H1 (cell line): ENCODE data around the gene ADAM19. TPM values are rescaled to one million over a fixed set of nuclear protein-coding genes. Genes with fewer than 3 reads are reported as not detected.

Experiments used
- CTCF ChIA-PET: fragments of 300-600 bp; sonication (Branson Sonifier 250); formaldehyde crosslinking; loops from one replicate; lab custom pipeline; 2021; ENCODE audit not compliant: partially characterized antibody; lab: Charles Lee
- POLR2A ChIA-PET: fragments of 300-600 bp; sonication (Branson Sonifier 250); formaldehyde crosslinking; loops from one replicate; lab custom pipeline; 2021; ENCODE audit warnings: inconsistent platforms; ENCODE audit not compliant: partially characterized antibody; lab: Charles Lee
- DNase-seq, 2 experiments: peaks; one replicate each; pipeline versions ENCODE4 v3.0.0 to v3.0.0-alpha.2; 2010 to 2022; ENCODE audit warnings: low spot score in 2 of 2, low read depth in 1 of 2, mixed read lengths in 1 of 2
- FAIRE-seq: peaks from 2 replicates; lab custom pipeline; 2011; peaks lifted over from hg19 to GRCh38; lab: Jason Lieb, UNC
- H2AFZ ChIP-seq: 2 replicates; pipeline ENCODE4 v1.8.1; 2012; ENCODE audit warnings: low read length, inconsistent platforms
- H2AK5ac ChIP-seq: 2 replicates; pipeline ENCODE4 v1.6.1; 2013; ENCODE audit warnings: low read depth, low read length
- H2BK120ac ChIP-seq: replicated peaks from 2 replicates; pipeline ENCODE3; 2013; ENCODE audit warnings: low read depth, low read length, inconsistent platforms
- H2BK12ac ChIP-seq: 2 replicates; pipeline ENCODE4 v1.6.1; 2013; ENCODE audit warnings: low read depth, low read length
- H2BK15ac ChIP-seq: 2 replicates; pipeline ENCODE4 v1.6.1; 2013; ENCODE audit warnings: low read length
- H2BK20ac ChIP-seq: 2 replicates; pipeline ENCODE4 v1.6.1; 2013; ENCODE audit warnings: low read length
- H2BK5ac ChIP-seq: 2 replicates; pipeline ENCODE4 v1.6.1; 2013; ENCODE audit warnings: low read depth, low read length
- H3K14ac ChIP-seq: 2 replicates; pipeline ENCODE4 v1.6.1; 2013; ENCODE audit warnings: inconsistent platforms; ENCODE audit not compliant: insufficient read length
- H3K18ac ChIP-seq: 2 replicates; pipeline ENCODE4 v1.6.1; 2013; ENCODE audit warnings: low read length; ENCODE audit errors: extremely low read depth
- H3K23ac ChIP-seq: 2 replicates; pipeline ENCODE4 v1.6.1; 2013; ENCODE audit warnings: inconsistent platforms; ENCODE audit not compliant: insufficient read length
- H3K23me2 ChIP-seq: 2 replicates; pipeline ENCODE4 v1.6.1; 2013; ENCODE audit warnings: low read depth, low read length
- H3K27ac ChIP-seq: 2 replicates; pipeline ENCODE4 v1.6.1; 2011; ENCODE audit warnings: low read depth, low read length, inconsistent platforms
- H3K27me3 ChIP-seq, 4 experiments: replicated peaks in 1 of 4; 1 replicate in 1 of 4; 2 replicates in 3 of 4; pipeline versions ENCODE4 v1.6.1 to v1.8.1; 2011 to 2013; ENCODE audit warnings: low read length in 3 of 4, mild to moderate bottlenecking in 3 of 4, inconsistent platforms in 2 of 4, mixed read lengths in 2 of 4, moderate library complexity in 1 of 4; ENCODE audit not compliant: control insufficient read depth in 3 of 4, insufficient read depth in 3 of 4; ENCODE audit errors: extremely low read depth in 1 of 4
- H3K36me3 ChIP-seq, 4 experiments: 2 replicates each; pipeline versions ENCODE4 v1.6.1 to v1.8.1; 2011 to 2013; ENCODE audit warnings: mild to moderate bottlenecking in 4 of 4, low read length in 3 of 4, moderate library complexity in 2 of 4, control low read depth in 1 of 4, inconsistent platforms in 1 of 4; ENCODE audit not compliant: insufficient read depth in 4 of 4, control insufficient read depth in 2 of 4
- H3K4ac ChIP-seq: replicated peaks from 2 replicates; pipeline ENCODE3; 2013; ENCODE audit warnings: low read length, low read depth, mixed read lengths, inconsistent platforms; ENCODE audit not compliant: insufficient read length
- H3K4me1 ChIP-seq, 4 experiments: replicated peaks in 1 of 4; 1 replicate in 1 of 4; 2 replicates in 3 of 4; pipeline versions ENCODE4 v1.6.1 to v1.8.1; 2011 to 2013; ENCODE audit warnings: low read length in 3 of 4, inconsistent platforms in 2 of 4, mixed read lengths in 1 of 4; ENCODE audit not compliant: insufficient read depth in 4 of 4, control insufficient read depth in 3 of 4
- H3K4me2 ChIP-seq, 2 experiments: 2 replicates each; pipeline versions ENCODE4 v1.6.1 to v1.8.1; 2011 to 2013; ENCODE audit warnings: low read depth in 2 of 2, low read length in 2 of 2, control low read depth in 1 of 2, inconsistent platforms in 1 of 2, mild to moderate bottlenecking in 1 of 2; ENCODE audit not compliant: insufficient read depth in 1 of 2
- H3K4me3 ChIP-seq, 4 experiments: fragments of 200-600, 300-600 bp in 1 of 4; sonication (generic), shearing (Covaris generic), sonication (Bioruptor Twin) in 1 of 4; 2 replicates each; pipeline versions ENCODE4 v1.5.1 to v1.8.1; 2011 to 2016; ENCODE audit warnings: low read length in 4 of 4, low read depth in 3 of 4, control low read depth in 2 of 4, inconsistent platforms in 2 of 4, mild to moderate bottlenecking in 2 of 4, mixed read lengths in 1 of 4, moderate library complexity in 1 of 4; ENCODE audit not compliant: insufficient read depth in 2 of 4; ENCODE audit errors: extremely low read depth in 1 of 4
- H3K56ac ChIP-seq: replicated peaks from 2 replicates; pipeline ENCODE3; 2013; ENCODE audit warnings: low read depth, mild to moderate bottlenecking, mixed read lengths, low read length, inconsistent platforms; ENCODE audit not compliant: insufficient read length
- H3K79me1 ChIP-seq: 2 replicates; pipeline ENCODE4 v1.6.1; 2013; ENCODE audit warnings: low read depth, low read length, control low read depth
- H3K79me2 ChIP-seq, 2 experiments: 2 replicates each; pipeline versions ENCODE4 v1.6.1 to v1.8.1; 2012 to 2013; ENCODE audit warnings: low read length in 2 of 2, mild to moderate bottlenecking in 2 of 2, inconsistent platforms in 1 of 2; ENCODE audit not compliant: insufficient read depth in 2 of 2, control insufficient read depth in 1 of 2
- H3K9ac ChIP-seq, 4 experiments: replicated peaks in 1 of 4; 1 replicate in 1 of 4; 2 replicates in 3 of 4; pipeline versions ENCODE4 v1.6.1 to v1.8.1; 2011 to 2013; ENCODE audit warnings: low read depth in 3 of 4, low read length in 3 of 4, control low read depth in 2 of 4, mild to moderate bottlenecking in 2 of 4, moderate library complexity in 2 of 4, inconsistent platforms in 1 of 4; ENCODE audit errors: extremely low read depth in 1 of 4
- H3K9me3 ChIP-seq, 2 experiments: 2 replicates each; pipeline versions ENCODE4 v1.6.1 to v1.8.1; 2012 to 2013; ENCODE audit warnings: mild to moderate bottlenecking in 2 of 2, moderate library complexity in 2 of 2, control low read depth in 1 of 2, inconsistent platforms in 1 of 2, low read depth in 1 of 2, low read length in 1 of 2, mixed read lengths in 1 of 2; ENCODE audit not compliant: insufficient read depth in 2 of 2
- H4K20me1 ChIP-seq, 2 experiments: replicated peaks in 1 of 2; 2 replicates each; pipeline versions ENCODE3 to v1.8.1; 2011 to 2013; ENCODE audit warnings: inconsistent platforms in 2 of 2, low read length in 2 of 2, mild to moderate bottlenecking in 1 of 2; ENCODE audit not compliant: insufficient read depth in 2 of 2, control insufficient read depth in 1 of 2
- H4K5ac ChIP-seq: 2 replicates; pipeline ENCODE4 v1.6.1; 2013; ENCODE audit warnings: low read length, low read depth, mixed read lengths, inconsistent platforms; ENCODE audit not compliant: insufficient read length
- H4K8ac ChIP-seq: 2 replicates; pipeline ENCODE4 v1.8.0; 2013; ENCODE audit warnings: mild to moderate bottlenecking, moderate library complexity, low read length, inconsistent platforms; ENCODE audit not compliant: insufficient read depth; ENCODE audit errors: extremely low read depth
- H4K91ac ChIP-seq: replicated peaks from 2 replicates; pipeline ENCODE3; 2013; ENCODE audit warnings: low read length, mixed read lengths, inconsistent platforms; ENCODE audit not compliant: insufficient read length
- BCL11A ChIP-seq, 2 experiments: IDR thresholded peaks; one replicate each; pipeline ENCODE4 v1.6.1; 2011; ENCODE audit warnings: low read depth in 2 of 2, low read length in 2 of 2, mild to moderate bottlenecking in 2 of 2
- BRCA1 ChIP-seq: IDR thresholded peaks from 2 replicates; pipeline ENCODE4 v1.6.1; 2012; ENCODE audit warnings: low read depth, low read length, improper control_type of control experiment
- CBX5 ChIP-seq: fragments of 300-800, 300-1000 bp; sonication (generic); IDR thresholded peaks from 2 replicates; pipeline ENCODE4 v1.7.1; 2016; ENCODE audit warnings: antibody characterized with exemption, low read length, low read depth
- CEBPB ChIP-seq: IDR thresholded peaks from 2 replicates; pipeline ENCODE4 v1.6.1; 2012; ENCODE audit warnings: low read depth, low read length
- EZH2 ChIP-seq: fragments of 200-600 bp; sonication (generic); IDR thresholded peaks from 2 replicates; pipeline ENCODE4 v1.7.1; 2012; ENCODE audit warnings: low read depth, mild to moderate bottlenecking, moderate library complexity, low read length, inconsistent platforms; ENCODE audit not compliant: severe bottlenecking
- FOSL1 ChIP-seq: IDR thresholded peaks from 2 replicates; pipeline ENCODE4 v1.6.1; 2011; ENCODE audit warnings: mild to moderate bottlenecking, low read depth, low read length, moderate library complexity; ENCODE audit not compliant: insufficient read depth
- GTF2F1 ChIP-seq: IDR thresholded peaks from 2 replicates; pipeline ENCODE4 v1.6.1; 2012; ENCODE audit warnings: low read depth, low read length, improper control_type of control experiment, borderline replicate concordance
- HDAC2 ChIP-seq, 2 experiments: fragments of 300-600 bp in 1 of 2; sonication (generic) in 1 of 2; IDR thresholded peaks; 2 replicates each; pipeline ENCODE4 v1.6.1; 2011 to 2012; ENCODE audit warnings: low read depth in 2 of 2, low read length in 2 of 2, mild to moderate bottlenecking in 2 of 2, moderate library complexity in 2 of 2, borderline replicate concordance in 1 of 2, inconsistent platforms in 1 of 2
- KDM4A ChIP-seq: IDR thresholded peaks from one replicate; pipeline ENCODE4 v1.7.1; 2012; ENCODE audit warnings: low read depth, mild to moderate bottlenecking, moderate library complexity, low read length, inconsistent platforms; ENCODE audit not compliant: severe bottlenecking
- POLR2AphosphoS5 ChIP-seq: IDR thresholded peaks from 2 replicates; pipeline ENCODE4 v1.6.1; 2011; ENCODE audit warnings: low read depth, low read length
- TBP ChIP-seq: IDR thresholded peaks from 2 replicates; pipeline ENCODE4 v1.6.1; 2011; ENCODE audit warnings: low read depth, low read length, improper control_type of control experiment
- WGBS, 2 experiments: shearing (Covaris generic) in 1 of 2; methylation state at CpG; one replicate each; pipeline versions ENCODE4 v1.1.6 to v1.1.7; 2013 to 2015; ENCODE audit warnings: low lambda C conversion rate in 2 of 2, mixed read lengths in 2 of 2, inconsistent platforms in 1 of 2, low coverage in 1 of 2, missing lambda C conversion rate in 1 of 2; ENCODE audit not compliant: insufficient replicate concordance in 2 of 2, insufficient coverage in 1 of 2, insufficient read length in 1 of 2; ENCODE audit errors: extremely low coverage in 1 of 2, missing lambda C conversion rate in 1 of 2; 5-methylcytosine and 5-hydroxymethylcytosine counted together
- polyA plus RNA-seq, 7 experiments: library from polyadenylated mRNA; depleted of rRNA in 3 of 7; stranded (reverse) in 5 of 7; unstranded in 2 of 7; fragments of >200 nt in 5 of 7; fragments of 200-250 nt in 2 of 7; gene quantifications; 1 replicate in 5 of 7; 2 replicates in 1 of 7; 4 replicates in 1 of 7; pipeline versions ENCODE4 v1.2.1 to v1.2.3, GENCODE V29; 2011 to 2013; ENCODE audit warnings: missing spikeins in 2 of 7, mixed read lengths in 2 of 7
- total RNA-seq: library from RNA; stranded (reverse); fragmentation: NEBNext Ultra II Directional; extraction: Animal tissue kit (Norgen Biotek cat#: 25700); gene quantifications from 2 replicates; pipeline ENCODE4 v1.2.1, GENCODE V29; 2021
- TF ChIP-seq, protein P1 (sequence below): IDR thresholded peaks from 2 replicates; pipeline ENCODE4 v1.6.1; 2012; ENCODE audit warnings: low read length, inconsistent platforms

ADAM19 gene
- total and polyA plus RNA-seq, 2 of the 8 experiments (the other 6 are each of a cell fraction or from before 2014, with no cell fraction given) = 6.5 to 22.7 TPM

GRCh38 chr5:157454273-157454672 lies 121.3 kb downstream of the ADAM19 start:
- H3K56ac ChIP-seq = no peak overlapping the region
- H2BK20ac ChIP-seq = no peak overlapping the region
- H3K23me2 ChIP-seq = no peaks in the 10 kb centered on the region
- ChIA-PET POLR2A (no interaction called here), CTCF (interaction anchor here (1.4 to 10.0 kb wide), 3 partner anchors 17 to 289 kb away, joined by 3 to 112 read pairs (median 11); no protein-coding TSS in a partner anchor)
- H3K27me3 ChIP-seq = peaks cover 0 to 3% (median 1%) of the 10 kb centered on the region in 4 experiments; a peak in 3 of 7 replicates
- H2BK120ac ChIP-seq = no peak overlapping the region
- no peak overlapping the region for H4K8ac ChIP-seq
- no peak overlapping the region for H3K14ac ChIP-seq
- H3K9ac ChIP-seq = no peak overlapping the region
- no peak overlapping the region for H2AK5ac ChIP-seq
- peak in 1 of 2 experiments; percentile 23 for DNase-seq
- WGBS, 2 experiments = 89% methylated on average over 7 of the region's 7 CpGs; no CpG with 5 or more reads in 1 of the 2 experiments
- H3K9me3 ChIP-seq = no peaks in the 10 kb centered on the region
- H3K79me1 ChIP-seq = no peaks in the 10 kb centered on the region
- H3K4me1 ChIP-seq = peaks cover 0 to 3% (median 3%) of the 10 kb centered on the region in 4 experiments; a peak in 5 of 7 replicates
- no peaks in the 10 kb centered on the region for H4K20me1 ChIP-seq
- H2AFZ ChIP-seq = no peak overlapping the region
- no peak overlapping the region for H3K4me2 ChIP-seq
- H3K4me3 ChIP-seq = no peak overlapping the region
- no peak overlapping the region for H2BK12ac ChIP-seq
- no peak overlapping the region for H3K23ac ChIP-seq
- H2BK5ac ChIP-seq = no peak overlapping the region
- no peak overlapping the region for H4K91ac ChIP-seq
- H2BK15ac ChIP-seq = no peak overlapping the region
- no peaks in the 10 kb centered on the region for H3K79me2 ChIP-seq
- H3K4ac ChIP-seq = no peak overlapping the region
- FAIRE-seq = no peak
- H3K27ac ChIP-seq = no peak overlapping the region
- no peak overlapping the region for H3K18ac ChIP-seq
- no peak overlapping the region for H4K5ac ChIP-seq
- no peaks in the 10 kb centered on the region for H3K36me3 ChIP-seq
- TF ChIP-seq KDM4A (no peak), CEBPB (no peak), CBX5 (no peak), POLR2AphosphoS5 (no peak), BCL11A (IDR thresholded peaks at IDR 0.05; ENCODE audit: low read depth in 2 of 2, low read length in 2 of 2) (no peak), TBP (no peak), HDAC2 (IDR thresholded peaks at IDR 0.05; ENCODE audit: borderline replicate concordance in 1 of 2, low read depth in 2 of 2, low read length in 2 of 2) (no peak), FOSL1 (no peak), GTF2F1 (no peak), BRCA1 (no peak), EZH2 (no peak)
- TF ChIP-seq, protein P1, sequence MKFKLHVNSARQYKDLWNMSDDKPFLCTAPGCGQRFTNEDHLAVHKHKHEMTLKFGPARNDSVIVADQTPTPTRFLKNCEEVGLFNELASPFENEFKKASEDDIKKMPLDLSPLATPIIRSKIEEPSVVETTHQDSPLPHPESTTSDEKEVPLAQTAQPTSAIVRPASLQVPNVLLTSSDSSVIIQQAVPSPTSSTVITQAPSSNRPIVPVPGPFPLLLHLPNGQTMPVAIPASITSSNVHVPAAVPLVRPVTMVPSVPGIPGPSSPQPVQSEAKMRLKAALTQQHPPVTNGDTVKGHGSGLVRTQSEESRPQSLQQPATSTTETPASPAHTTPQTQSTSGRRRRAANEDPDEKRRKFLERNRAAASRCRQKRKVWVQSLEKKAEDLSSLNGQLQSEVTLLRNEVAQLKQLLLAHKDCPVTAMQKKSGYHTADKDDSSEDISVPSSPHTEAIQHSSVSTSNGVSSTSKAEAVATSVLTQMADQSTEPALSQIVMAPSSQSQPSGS = no peak
